ENCODE data around the gene NAALADL2. TPM values are rescaled to one million over a fixed set of nuclear protein-coding genes. Genes with fewer than 3 reads are reported as not detected.
"Not testable (repeated sequence)": the region's sequence is repeated elsewhere in the genome, so short reads cannot be mapped to it uniquely, and the experiment has no call there.

Gene NAALADL2
- total RNA-seq, 1 donor from 2014 or later, result 2.9 TPM

GRCh38 chr3:175163686-175164085, 304.6 kb downstream of the NAALADL2 start:
- H3K4me3 ChIP-seq (ENCODE audit: low read depth, low read length), result no peak overlapping the region
- no peaks in the 10 kb centered on the region for H3K36me3 ChIP-seq (ENCODE audit: control insufficient read depth, insufficient read depth, low read length)
- H3K27me3 ChIP-seq (ENCODE audit: control insufficient read depth, insufficient read depth, low read length), result no peaks in the 10 kb centered on the region
- no peak for DNase-seq (ENCODE audit: low read depth)
- TF ChIP-seq CTCF (IDR thresholded peaks at IDR 0.05; ENCODE audit: insufficient read depth, low read length, poor library complexity, severe bottlenecking), result no peak

- H3K4me3 ChIP-seq (ENCODE audit: low read depth, low read length); DNase-seq (ENCODE audit: low read depth); H3K36me3 ChIP-seq (ENCODE audit: control insufficient read depth, insufficient read depth, low read length); H3K27me3 ChIP-seq (ENCODE audit: control insufficient read depth, insufficient read depth, low read length): not testable (repeated sequence)
Measured at GRCh38 chr3:175173117-175173516, 314.0 kb downstream of the NAALADL2 start.

GRCh38 chr3:175176556-175176955, 317.4 kb downstream of the NAALADL2 start:
- TF ChIP-seq CTCF (IDR thresholded peaks at IDR 0.05; ENCODE audit: insufficient read depth, low read length, poor library complexity, severe bottlenecking), result no peak
- DNase-seq (ENCODE audit: low read depth), result no peak

GRCh38 chr3:175179055-175179454, 319.9 kb downstream of the NAALADL2 start:
- no peak for DNase-seq (ENCODE audit: low read depth)
- Histone ChIP-seq H3K36me3 (ENCODE audit: control insufficient read depth, insufficient read depth, low read length) (no peaks in the 10 kb centered on the region), H3K4me3 (ENCODE audit: low read depth, low read length) (no peak overlapping the region), H3K27me3 (ENCODE audit: control insufficient read depth, insufficient read depth, low read length) (no peaks in the 10 kb centered on the region)
- no peak for TF ChIP-seq CTCF (IDR thresholded peaks at IDR 0.05; ENCODE audit: insufficient read depth, low read length, poor library complexity, severe bottlenecking)

More at GRCh38 chr3:175176556-175176955, 317.4 kb downstream of the NAALADL2 start:
- Histone ChIP-seq H3K27me3 (ENCODE audit: control insufficient read depth, insufficient read depth, low read length) (no peaks in the 10 kb centered on the region), H3K4me3 (ENCODE audit: low read depth, low read length) (no peak overlapping the region), H3K36me3 (ENCODE audit: control insufficient read depth, insufficient read depth, low read length) (no peaks in the 10 kb centered on the region)

- DNase-seq (ENCODE audit: low read depth), result no peak
- Histone ChIP-seq H3K27me3 (ENCODE audit: control insufficient read depth, insufficient read depth, low read length) (no peaks in the 10 kb centered on the region), H3K4me3 (ENCODE audit: low read depth, low read length) (no peak overlapping the region), H3K36me3 (ENCODE audit: control insufficient read depth, insufficient read depth, low read length) (no peaks in the 10 kb centered on the region)
- TF ChIP-seq CTCF (IDR thresholded peaks at IDR 0.05; ENCODE audit: insufficient read depth, low read length, poor library complexity, severe bottlenecking), result no peak
Measured at GRCh38 chr3:175184392-175184791, 325.3 kb downstream of the NAALADL2 start.

GRCh38 chr3:175185903-175186302, 326.8 kb downstream of the NAALADL2 start:
- Histone ChIP-seq H3K27me3 (ENCODE audit: control insufficient read depth, insufficient read depth, low read length) (no peaks in the 10 kb centered on the region), H3K36me3 (ENCODE audit: control insufficient read depth, insufficient read depth, low read length) (no peaks in the 10 kb centered on the region), H3K4me3 (ENCODE audit: low read depth, low read length) (no peak overlapping the region)
- no peak for DNase-seq (ENCODE audit: low read depth)
- no peak for TF ChIP-seq CTCF (IDR thresholded peaks at IDR 0.05; ENCODE audit: insufficient read depth, low read length, poor library complexity, severe bottlenecking)

Measured in kidney epithelial cell (primary cell).